ENCODE measurements around the gene SCIN. TPM values are rescaled to one million over a fixed set of nuclear protein-coding genes. Genes with fewer than 3 reads are reported as not detected.

The SCIN gene
- total and polyA plus RNA-seq, 8 donors: 2.5 to 49.2 (median 7.3) TPM

GRCh38 chr7:12612622-12613021 lies 42.1 kb downstream of the SCIN start:
- no peaks in the 10 kb centered on the region for H3K36me3 ChIP-seq
- DNase-seq: no peak
- no peaks in the 10 kb centered on the region for H3K27me3 ChIP-seq
- 20 to 38% (median 24%) methylated on average over 2 of the region's 2 CpGs for WGBS, 5 donors
- TF ChIP-seq POLR2A (IDR thresholded peaks at IDR 0.05) (no peak), EP300 (IDR thresholded peaks at IDR 0.05) (no peak), POLR2AphosphoS5 (IDR thresholded peaks at IDR 0.05) (no peak)
- TF ChIP-seq, protein P1, sequence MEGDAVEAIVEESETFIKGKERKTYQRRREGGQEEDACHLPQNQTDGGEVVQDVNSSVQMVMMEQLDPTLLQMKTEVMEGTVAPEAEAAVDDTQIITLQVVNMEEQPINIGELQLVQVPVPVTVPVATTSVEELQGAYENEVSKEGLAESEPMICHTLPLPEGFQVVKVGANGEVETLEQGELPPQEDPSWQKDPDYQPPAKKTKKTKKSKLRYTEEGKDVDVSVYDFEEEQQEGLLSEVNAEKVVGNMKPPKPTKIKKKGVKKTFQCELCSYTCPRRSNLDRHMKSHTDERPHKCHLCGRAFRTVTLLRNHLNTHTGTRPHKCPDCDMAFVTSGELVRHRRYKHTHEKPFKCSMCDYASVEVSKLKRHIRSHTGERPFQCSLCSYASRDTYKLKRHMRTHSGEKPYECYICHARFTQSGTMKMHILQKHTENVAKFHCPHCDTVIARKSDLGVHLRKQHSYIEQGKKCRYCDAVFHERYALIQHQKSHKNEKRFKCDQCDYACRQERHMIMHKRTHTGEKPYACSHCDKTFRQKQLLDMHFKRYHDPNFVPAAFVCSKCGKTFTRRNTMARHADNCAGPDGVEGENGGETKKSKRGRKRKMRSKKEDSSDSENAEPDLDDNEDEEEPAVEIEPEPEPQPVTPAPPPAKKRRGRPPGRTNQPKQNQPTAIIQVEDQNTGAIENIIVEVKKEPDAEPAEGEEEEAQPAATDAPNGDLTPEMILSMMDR (IDR thresholded peaks at IDR 0.05): no peak
- H3K9me3 ChIP-seq: no peaks in the 10 kb centered on the region
- no peak overlapping the region for H3K4me3 ChIP-seq
- peaks cover 0 to 11% (median 0%) of the 10 kb centered on the region in 4 donors for H3K4me1 ChIP-seq
- no peak overlapping the region for H3K27ac ChIP-seq
- intact Hi-C loops (cut with DNase I; ENCODE audit: low total_unique reads): no loop called here

- intact Hi-C loops (cut with DNase I; ENCODE audit: low total_unique reads): loop anchor here (5.0 kb wide), 1 partner anchor 102 kb away; no protein-coding TSS in a partner anchor
- WGBS, 5 donors: 30 to 50% (median 43%) methylated on average over 3 of the region's 3 CpGs
- no peaks in the 10 kb centered on the region for H3K9me3 ChIP-seq
- H3K27me3 ChIP-seq: no peaks in the 10 kb centered on the region
- no peak overlapping the region for H3K4me3 ChIP-seq
- no peak for DNase-seq
- no peak for TF ChIP-seq EP300 (IDR thresholded peaks at IDR 0.05)
- TF ChIP-seq, protein P1 (IDR thresholded peaks at IDR 0.05): no peak
- TF ChIP-seq POLR2AphosphoS5 (IDR thresholded peaks at IDR 0.05): no peak
- TF ChIP-seq POLR2A (IDR thresholded peaks at IDR 0.05): no peak
- no peak overlapping the region for H3K27ac ChIP-seq
- H3K4me1 ChIP-seq: peaks cover 0 to 6% (median 0%) of the 10 kb centered on the region in 4 donors
- H3K36me3 ChIP-seq: no peaks in the 10 kb centered on the region
Measured at GRCh38 chr7:12619461-12620069, 49.0 kb downstream of the SCIN start.

DNA sequence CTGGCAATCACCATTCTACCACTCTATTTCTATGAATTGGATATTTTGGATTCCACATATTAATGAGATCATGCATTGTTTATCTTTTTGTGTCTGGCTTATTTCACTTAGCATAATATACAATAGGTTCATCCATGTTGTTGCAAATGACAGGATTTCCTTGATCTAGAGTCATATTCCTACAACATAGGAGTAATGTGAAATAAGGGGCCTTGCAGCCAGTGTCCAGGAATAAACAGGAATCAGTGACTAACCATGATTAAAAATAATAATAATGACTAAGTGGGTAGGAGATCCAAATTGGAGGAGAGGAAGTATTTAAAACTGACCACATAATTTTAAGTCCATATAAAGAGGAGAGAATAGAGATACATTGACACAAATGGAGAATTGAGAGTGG lies 49.9 kb downstream of the SCIN start:
- no peak for TF ChIP-seq POLR2A (IDR thresholded peaks at IDR 0.05)
- TF ChIP-seq, protein P1 (IDR thresholded peaks at IDR 0.05): no peak
- no peak for TF ChIP-seq POLR2AphosphoS5 (IDR thresholded peaks at IDR 0.05)
- TF ChIP-seq EP300 (IDR thresholded peaks at IDR 0.05): no peak
- H3K27me3 ChIP-seq: no peaks in the 10 kb centered on the region
- intact Hi-C loops (cut with DNase I; ENCODE audit: low total_unique reads): no loop called here
- H3K9me3 ChIP-seq: no peaks in the 10 kb centered on the region
- H3K4me1 ChIP-seq: peaks cover 0 to 6% (median 0%) of the 10 kb centered on the region in 4 donors
- no peak overlapping the region for H3K4me3 ChIP-seq
- no peaks in the 10 kb centered on the region for H3K36me3 ChIP-seq
- H3K27ac ChIP-seq: no peak overlapping the region
- no peak for DNase-seq

- intact Hi-C loops (cut with DNase I; ENCODE audit: low total_unique reads): no loop called here
- Histone ChIP-seq H3K4me1 (peaks cover 0 to 6% (median 0%) of the 10 kb centered on the region in 4 donors), H3K36me3 (no peaks in the 10 kb centered on the region), H3K9me3 (no peaks in the 10 kb centered on the region), H3K27ac (no peak overlapping the region), H3K27me3 (no peaks in the 10 kb centered on the region), H3K4me3 (no peak overlapping the region)
- TF ChIP-seq POLR2A (IDR thresholded peaks at IDR 0.05) (no peak), POLR2AphosphoS5 (IDR thresholded peaks at IDR 0.05) (no peak), EP300 (IDR thresholded peaks at IDR 0.05) (no peak)
- TF ChIP-seq, protein P1 (IDR thresholded peaks at IDR 0.05): no peak
- DNase-seq: no peak
Measured at GRCh38 chr7:12623223-12623622, 52.7 kb downstream of the SCIN start.
